A549 (cell line): ENCODE measurements around the gene DEXI.

ENCODE experiments used
- CTCF ChIP-seq: fragments of >200 bp; sonication (Bioruptor Twin); formaldehyde crosslinking; IDR thresholded peaks from 3 replicates; pipeline ENCODE4 v1.5.1; 2016
- ESRRA ChIP-seq: fragments of 150-350 bp; IDR thresholded peaks from 2 replicates; pipeline ENCODE4 v1.6.1; 2014; ENCODE audit warnings: mild to moderate bottlenecking, low read length, borderline replicate concordance
- HDAC2 ChIP-seq: fragments of 200-600 bp; sonication (generic); IDR thresholded peaks from 2 replicates; pipeline ENCODE4 v1.6.1; 2016
- JUNB ChIP-seq: fragments of >200 bp; sonication (Bioruptor Twin); formaldehyde crosslinking; IDR thresholded peaks from 2 replicates; pipeline ENCODE4 v1.6.1; 2016
- MAFK ChIP-seq: fragments of 450-650 bp; IDR thresholded peaks from 2 replicates; pipeline ENCODE4 v1.6.1; 2014; ENCODE audit not compliant: partially characterized antibody
- NR3C1 ChIP-seq: fragments of >200 bp; sonication (Bioruptor Twin); formaldehyde crosslinking; IDR thresholded peaks from 3 replicates; pipeline ENCODE4 v1.6.1; 2017
- POLR2A ChIP-seq: IDR thresholded peaks from 2 replicates; pipeline ENCODE4 v1.6.1; 2012; ENCODE audit warnings: mild to moderate bottlenecking, low read length
- TP53 ChIP-seq: fragments of 250-450 bp; sonication (Bioruptor Pico); IDR thresholded peaks from 2 replicates; pipeline ENCODE4 v1.5.0; 2021; ENCODE audit warnings: mild to moderate bottlenecking, moderate library complexity

- TF ChIP-seq MAFK, result no peak
- no peak for TF ChIP-seq ESRRA
- TF ChIP-seq POLR2A, result no peak
- no peak for TF ChIP-seq CTCF
- TF ChIP-seq NR3C1, result no peak
- TF ChIP-seq HDAC2, result no peak
- no peak for TF ChIP-seq JUNB
- no peak for TF ChIP-seq TP53
Observed at GRCh38 chr16:10966129-10966528, 23.9 kb upstream of the DEXI start.
